A549 (cell line): ENCODE results near the gene LAMA2.

ENCODE experiments used
- ATOH8 ChIP-seq: fragments of 250-450 bp; sonication (Bioruptor Pico); IDR thresholded peaks from 2 replicates; pipeline ENCODE4 v1.5.0; 2020; ENCODE audit warnings: low read depth, mild to moderate bottlenecking, moderate library complexity
- CTCF ChIP-seq: fragments of >200 bp; sonication (Bioruptor Twin); formaldehyde crosslinking; IDR thresholded peaks from 3 replicates; pipeline ENCODE4 v1.5.1; 2016
- MAX ChIP-seq: IDR thresholded peaks from 2 replicates; pipeline ENCODE4 v1.6.1; 2012
- RFX5 ChIP-seq: fragments of 450-650 bp; IDR thresholded peaks from 2 replicates; pipeline ENCODE4 v1.7.1; 2014; ENCODE audit warnings: antibody characterized with exemption, mild to moderate bottlenecking, moderate library complexity
- RNF2 ChIP-seq: fragments of 200-600 bp; sonication (generic); IDR thresholded peaks from 2 replicates; pipeline ENCODE4 v1.6.1; 2016; ENCODE audit warnings: low read depth, mild to moderate bottlenecking, antibody characterized with exemption, moderate library complexity, borderline replicate concordance
- SMC3 ChIP-seq: fragments of >200 bp; sonication (Bioruptor Twin); formaldehyde crosslinking; IDR thresholded peaks from 3 replicates; pipeline ENCODE4 v1.6.1; 2018; ENCODE audit warnings: inconsistent platforms
- ZC3H11A ChIP-seq: fragments of 450-650 bp; IDR thresholded peaks from 2 replicates; pipeline ENCODE4 v1.6.1; 2014; ENCODE audit warnings: antibody characterized with exemption, mild to moderate bottlenecking
- ZSCAN20 ChIP-seq: fragments of 250-450 bp; sonication (Bioruptor Pico); IDR thresholded peaks from 2 replicates; pipeline ENCODE4 v1.8.0; 2022; ENCODE audit warnings: mild to moderate bottlenecking, moderate library complexity

GRCh38 chr6:129317931-129318820 is 435.2 kb downstream of the LAMA2 start:
- TF ChIP-seq ATOH8 (no peak), ZSCAN20 (CRISPR knock-in tag) (no peak), ZC3H11A (no peak), RFX5 (no peak), SMC3 (no peak), CTCF (no peak), MAX (no peak), RNF2 (no peak)
